ENCODE data around the gene MX2.

Gene MX2

DNA sequence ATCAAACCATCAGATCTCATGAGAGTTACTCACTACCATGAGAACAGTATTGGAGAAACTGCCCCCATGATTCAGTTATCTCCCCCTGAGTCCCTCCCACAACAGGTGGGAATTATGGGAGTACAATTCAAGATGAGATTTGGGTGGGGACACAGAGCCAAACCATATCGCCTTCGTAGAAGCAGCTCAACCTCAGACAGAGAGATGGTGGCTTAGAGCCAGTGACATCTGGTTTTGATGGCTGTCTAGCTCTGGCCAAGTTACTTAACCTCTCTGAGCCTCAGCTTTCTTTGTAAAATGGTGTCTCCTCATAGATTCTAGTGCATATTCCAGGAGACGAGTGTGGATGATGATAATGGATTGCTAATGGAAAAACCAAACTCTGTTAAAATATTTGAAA lies 91.4 kb downstream of the MX2 start:
- H3K4me3 ChIP-seq (replicated peaks; ENCODE audit: low read depth, low read length): no peak overlapping the region
- DNase-seq (ENCODE audit: extremely low read depth, low read depth): no peak
- TF ChIP-seq, protein P1, sequence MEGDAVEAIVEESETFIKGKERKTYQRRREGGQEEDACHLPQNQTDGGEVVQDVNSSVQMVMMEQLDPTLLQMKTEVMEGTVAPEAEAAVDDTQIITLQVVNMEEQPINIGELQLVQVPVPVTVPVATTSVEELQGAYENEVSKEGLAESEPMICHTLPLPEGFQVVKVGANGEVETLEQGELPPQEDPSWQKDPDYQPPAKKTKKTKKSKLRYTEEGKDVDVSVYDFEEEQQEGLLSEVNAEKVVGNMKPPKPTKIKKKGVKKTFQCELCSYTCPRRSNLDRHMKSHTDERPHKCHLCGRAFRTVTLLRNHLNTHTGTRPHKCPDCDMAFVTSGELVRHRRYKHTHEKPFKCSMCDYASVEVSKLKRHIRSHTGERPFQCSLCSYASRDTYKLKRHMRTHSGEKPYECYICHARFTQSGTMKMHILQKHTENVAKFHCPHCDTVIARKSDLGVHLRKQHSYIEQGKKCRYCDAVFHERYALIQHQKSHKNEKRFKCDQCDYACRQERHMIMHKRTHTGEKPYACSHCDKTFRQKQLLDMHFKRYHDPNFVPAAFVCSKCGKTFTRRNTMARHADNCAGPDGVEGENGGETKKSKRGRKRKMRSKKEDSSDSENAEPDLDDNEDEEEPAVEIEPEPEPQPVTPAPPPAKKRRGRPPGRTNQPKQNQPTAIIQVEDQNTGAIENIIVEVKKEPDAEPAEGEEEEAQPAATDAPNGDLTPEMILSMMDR (IDR thresholded peaks at IDR 0.05; ENCODE audit: low read depth, low read length, missing control alignments): no peak

DNA sequence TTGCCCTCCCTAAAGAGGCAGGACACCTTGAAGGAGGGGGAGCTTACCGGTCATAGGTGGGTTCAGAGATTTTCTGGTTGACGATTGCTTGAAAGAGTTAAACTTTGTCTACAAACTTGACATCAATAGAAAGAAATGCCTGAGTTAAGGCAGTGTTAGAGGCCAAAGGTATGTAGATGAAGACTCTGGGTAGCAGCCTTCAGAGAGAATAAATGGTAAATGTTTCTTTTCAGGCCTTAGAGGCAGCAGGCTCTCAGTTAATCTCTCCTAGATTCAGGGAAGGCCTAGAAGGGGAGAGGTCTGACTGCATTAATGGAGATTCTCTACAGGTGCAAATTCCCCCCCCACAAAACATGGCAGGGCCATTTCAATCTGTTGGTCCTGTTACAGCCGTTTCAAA lies 91.9 kb downstream of the MX2 start:
- H3K4me3 ChIP-seq (replicated peaks; ENCODE audit: low read depth, low read length): no peak overlapping the region
- DNase-seq (ENCODE audit: extremely low read depth, low read depth): no peak
- TF ChIP-seq, protein P1 (IDR thresholded peaks at IDR 0.05; ENCODE audit: low read depth, low read length, missing control alignments): no peak

DNA sequence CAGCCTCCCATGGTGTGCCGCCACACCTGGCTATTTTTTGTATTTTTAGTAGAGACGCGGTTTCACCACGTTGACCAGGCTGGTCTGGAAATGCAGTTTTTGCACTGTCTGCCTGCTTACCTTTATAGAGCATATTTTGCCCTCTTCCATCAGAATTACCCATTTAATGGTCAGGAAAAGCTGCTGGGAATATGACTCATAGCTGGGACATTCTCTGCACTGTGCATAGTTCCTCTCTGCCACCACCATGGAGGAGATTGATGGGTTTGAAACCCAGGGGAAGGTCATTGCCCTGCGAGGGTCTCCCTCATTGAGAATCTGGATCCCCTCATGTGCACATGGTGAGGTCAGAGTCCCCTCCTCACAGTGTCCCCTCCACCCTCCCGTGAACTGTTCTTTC lies 96.3 kb downstream of the MX2 start:
- H3K4me3 ChIP-seq (replicated peaks; ENCODE audit: low read depth, low read length): no peak overlapping the region
- TF ChIP-seq, protein P1 (IDR thresholded peaks at IDR 0.05; ENCODE audit: low read depth, low read length, missing control alignments): no peak
- no peak for DNase-seq (ENCODE audit: extremely low read depth, low read depth)

DNA sequence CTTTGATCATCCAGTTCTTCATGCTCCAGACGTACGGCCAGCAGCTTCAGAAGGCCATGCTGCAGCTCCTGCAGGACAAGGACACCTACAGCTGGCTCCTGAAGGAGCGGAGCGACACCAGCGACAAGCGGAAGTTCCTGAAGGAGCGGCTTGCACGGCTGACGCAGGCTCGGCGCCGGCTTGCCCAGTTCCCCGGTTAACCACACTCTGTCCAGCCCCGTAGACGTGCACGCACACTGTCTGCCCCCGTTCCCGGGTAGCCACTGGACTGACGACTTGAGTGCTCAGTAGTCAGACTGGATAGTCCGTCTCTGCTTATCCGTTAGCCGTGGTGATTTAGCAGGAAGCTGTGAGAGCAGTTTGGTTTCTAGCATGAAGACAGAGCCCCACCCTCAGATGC lies 96.7 kb downstream of the MX2 start:
- TF ChIP-seq, protein P1 (IDR thresholded peaks at IDR 0.05; ENCODE audit: low read depth, low read length, missing control alignments): no peak
- H3K4me3 ChIP-seq (replicated peaks; ENCODE audit: low read depth, low read length): no peak overlapping the region
- DNase-seq (ENCODE audit: extremely low read depth, low read depth): no peak
